OCI-LY7 (cell line): ENCODE measurements around the gene UBA1.

ENCODE experiments used
- EZH2phosphoT487 ChIP-seq: fragments of 200-600 bp; sonication (generic); IDR thresholded peaks from 2 replicates; pipeline ENCODE4 v1.6.1; 2018; ENCODE audit warnings: low read depth, borderline replicate concordance, mild to moderate bottlenecking, mixed run types, antibody characterized with exemption, low read length, moderate library complexity, mixed read lengths
- TF ChIP-seq, protein P1 (sequence below): fragments of 200-600 bp; sonication (generic); conservative IDR thresholded peaks from 2 replicates; pipeline ENCODE4 v1.5.1; 2014; ENCODE audit warnings: mild to moderate bottlenecking, antibody characterized with exemption, low read length, moderate library complexity, mixed read lengths

DNA sequence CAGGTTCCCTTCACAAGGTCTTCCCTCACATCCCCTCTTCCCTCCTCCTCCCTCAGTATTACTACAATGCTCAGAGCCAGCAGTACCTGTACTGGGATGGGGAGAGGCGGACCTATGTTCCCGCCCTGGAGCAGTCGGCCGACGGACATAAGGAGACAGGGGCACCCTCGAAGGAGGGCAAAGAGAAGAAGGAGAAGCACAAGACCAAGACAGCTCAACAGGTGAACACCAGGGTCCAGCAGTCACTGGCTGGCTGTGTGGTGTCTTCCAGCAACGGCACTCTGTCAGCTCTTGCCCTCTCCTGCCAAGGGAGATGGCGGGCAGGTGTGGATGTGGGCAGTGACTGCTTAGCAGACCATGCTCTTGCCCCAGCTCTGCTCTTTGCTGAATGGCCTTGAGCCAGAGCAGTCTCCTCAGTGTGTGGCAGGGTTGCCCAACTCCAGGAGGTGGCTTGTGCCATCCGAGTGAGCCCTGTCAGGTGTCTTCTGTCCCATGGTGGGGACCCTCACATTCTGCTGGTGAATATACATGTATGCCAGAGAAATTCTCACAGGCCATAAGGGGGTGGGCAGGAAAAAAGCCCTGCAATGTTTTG lies 11.4 kb upstream of the UBA1 start:
- TF ChIP-seq, protein P1, sequence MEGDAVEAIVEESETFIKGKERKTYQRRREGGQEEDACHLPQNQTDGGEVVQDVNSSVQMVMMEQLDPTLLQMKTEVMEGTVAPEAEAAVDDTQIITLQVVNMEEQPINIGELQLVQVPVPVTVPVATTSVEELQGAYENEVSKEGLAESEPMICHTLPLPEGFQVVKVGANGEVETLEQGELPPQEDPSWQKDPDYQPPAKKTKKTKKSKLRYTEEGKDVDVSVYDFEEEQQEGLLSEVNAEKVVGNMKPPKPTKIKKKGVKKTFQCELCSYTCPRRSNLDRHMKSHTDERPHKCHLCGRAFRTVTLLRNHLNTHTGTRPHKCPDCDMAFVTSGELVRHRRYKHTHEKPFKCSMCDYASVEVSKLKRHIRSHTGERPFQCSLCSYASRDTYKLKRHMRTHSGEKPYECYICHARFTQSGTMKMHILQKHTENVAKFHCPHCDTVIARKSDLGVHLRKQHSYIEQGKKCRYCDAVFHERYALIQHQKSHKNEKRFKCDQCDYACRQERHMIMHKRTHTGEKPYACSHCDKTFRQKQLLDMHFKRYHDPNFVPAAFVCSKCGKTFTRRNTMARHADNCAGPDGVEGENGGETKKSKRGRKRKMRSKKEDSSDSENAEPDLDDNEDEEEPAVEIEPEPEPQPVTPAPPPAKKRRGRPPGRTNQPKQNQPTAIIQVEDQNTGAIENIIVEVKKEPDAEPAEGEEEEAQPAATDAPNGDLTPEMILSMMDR: no peak
- no peak for TF ChIP-seq EZH2phosphoT487
